NCI-H460 (cell line): Measurements from ENCODE around the gene PUSL1. TPM values are rescaled to one million over a fixed set of nuclear protein-coding genes. Genes with fewer than 3 reads are reported as not detected.

Experiments used
- DNase-seq: peaks from one replicate; pipeline ENCODE4 v3.0.0-alpha.2; 2016; ENCODE audit warnings: low read depth; ENCODE audit errors: extremely low read depth
- total RNA-seq: library from RNA; depleted of rRNA; stranded (reverse); fragments of >200 nt; shearing (Covaris generic); gene quantifications from 2 replicates; pipeline ENCODE4 v1.2.3, GENCODE V29; 2014

PUSL1 gene
- total RNA-seq, 1 experiment from 2014 or later: 13.1 TPM

DNA sequence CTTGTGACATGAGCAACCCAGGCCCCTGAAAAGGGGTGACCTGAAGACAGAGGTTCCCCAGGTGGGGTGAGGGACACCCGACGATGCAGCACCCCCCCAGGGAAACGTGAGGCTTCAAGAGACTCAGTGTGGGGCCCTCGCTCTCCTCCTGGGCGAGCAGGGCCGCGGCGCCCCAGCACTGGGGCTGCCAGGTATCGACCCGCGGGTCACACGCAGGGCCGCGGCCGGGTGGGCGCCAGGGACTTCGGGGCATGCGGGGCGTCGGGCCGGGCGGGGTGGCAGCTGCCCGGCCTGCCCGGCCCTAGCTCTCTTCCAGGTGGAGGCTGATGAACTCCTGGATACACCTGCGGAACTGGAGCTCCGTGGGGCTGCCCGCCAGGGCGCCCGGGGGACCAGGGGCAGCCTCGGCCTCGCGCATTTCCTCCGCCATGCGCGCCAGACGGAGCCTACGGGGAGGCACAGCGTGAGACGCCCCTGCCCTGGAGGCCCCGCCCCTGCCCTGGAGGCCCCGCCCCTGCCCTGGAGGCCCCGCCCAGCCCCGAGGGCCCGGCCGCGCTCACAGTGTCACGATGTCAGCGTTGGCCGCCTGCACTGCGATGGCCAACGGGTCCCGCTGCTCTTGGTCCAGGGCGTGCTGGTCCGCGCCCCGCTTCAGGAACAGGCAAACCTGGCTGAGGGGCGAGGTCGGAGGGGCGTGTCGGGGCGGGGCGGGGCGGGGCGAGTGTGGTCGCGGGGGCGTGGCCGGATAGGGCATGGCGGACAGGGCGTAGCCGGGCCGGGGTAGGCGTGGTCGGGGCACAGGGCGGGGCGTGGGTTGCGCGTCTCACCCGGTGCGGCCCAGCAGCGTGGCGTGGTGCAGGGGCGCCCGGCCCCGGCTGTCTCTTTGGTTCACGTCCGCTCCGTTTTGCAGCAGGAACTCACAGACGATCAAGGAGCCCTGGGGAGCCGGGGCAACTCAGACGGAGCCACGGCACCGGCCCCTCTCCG lies 14.8 kb upstream of the PUSL1 start:
- no peak for DNase-seq

DNA sequence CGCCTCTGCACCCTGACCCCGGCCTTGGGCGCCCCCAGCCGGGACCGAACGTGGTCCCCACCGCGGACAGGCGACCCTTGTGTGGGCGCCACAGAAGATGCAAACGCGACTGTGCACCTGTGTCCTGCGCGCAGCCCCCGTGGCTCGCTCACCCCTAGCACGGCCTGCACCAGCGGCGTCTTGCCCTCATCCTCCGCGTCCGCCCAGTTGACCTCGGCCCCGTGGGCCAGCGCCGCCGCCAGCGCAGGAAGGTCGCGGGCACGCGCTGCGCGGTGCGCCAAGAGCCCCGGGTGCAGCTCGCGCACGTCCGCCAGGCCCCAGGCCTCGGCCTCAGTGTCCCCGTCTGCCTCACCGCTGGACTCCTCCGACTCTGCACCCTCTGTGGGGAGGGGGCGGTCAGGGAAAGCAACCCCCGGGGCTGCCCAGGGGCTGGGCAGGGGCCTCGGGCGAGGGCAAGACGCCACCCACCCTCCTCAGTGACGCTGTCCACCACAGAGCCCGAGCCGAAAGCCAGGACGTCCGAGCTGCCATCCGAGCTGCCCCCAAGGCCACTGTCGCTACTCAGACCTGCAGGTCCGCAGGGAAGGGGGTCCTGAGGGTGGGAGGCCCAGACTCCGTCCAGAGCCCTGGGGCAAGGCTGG lies 14.0 kb upstream of the PUSL1 start:
- no peak for DNase-seq

DNA sequence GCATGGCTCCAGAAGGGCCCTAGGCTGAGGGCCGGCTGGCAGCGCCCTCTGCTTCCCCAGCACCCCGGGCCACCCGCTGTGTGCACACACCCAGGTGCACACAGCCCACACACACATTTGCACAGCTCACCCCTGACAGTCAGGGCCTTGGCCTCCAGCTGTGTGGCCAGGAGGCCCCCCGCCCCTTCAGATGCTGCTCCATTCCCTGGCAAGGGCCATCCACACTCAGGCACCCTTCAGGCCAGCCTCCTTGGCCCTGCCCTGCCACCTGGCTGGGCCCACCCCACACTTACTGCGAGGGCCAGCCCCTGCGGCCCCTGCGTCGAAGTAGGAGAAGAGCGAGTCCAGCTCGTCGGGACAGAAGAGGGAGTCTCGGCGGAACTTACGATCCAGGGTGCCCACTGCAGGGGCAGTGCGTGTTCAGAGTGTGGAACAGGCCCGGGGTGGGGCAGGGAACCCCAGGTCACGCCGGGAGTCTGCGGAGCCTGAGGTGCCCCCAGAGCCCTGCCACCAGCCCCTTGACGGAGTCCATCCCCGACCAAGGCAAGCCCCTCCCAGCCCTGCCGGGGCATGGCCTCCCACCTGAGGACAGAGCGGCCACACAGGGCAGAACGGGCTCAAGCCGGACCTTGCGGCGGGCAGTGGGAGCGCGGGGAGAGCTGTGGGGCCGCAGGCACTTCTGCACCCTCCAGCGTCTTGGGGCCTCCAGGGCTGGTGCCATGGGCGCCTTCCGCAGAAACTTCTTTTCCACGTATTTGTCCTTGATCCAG lies 13.1 kb upstream of the PUSL1 start:
- no peak for DNase-seq

- DNase-seq: no peak
Measured at GRCh38 chr1:1296070-1297061, 12.0 kb upstream of the PUSL1 start.

GRCh38 chr1:1297802-1298424 lies 10.5 kb upstream of the PUSL1 start:
- DNase-seq: no peak

DNA sequence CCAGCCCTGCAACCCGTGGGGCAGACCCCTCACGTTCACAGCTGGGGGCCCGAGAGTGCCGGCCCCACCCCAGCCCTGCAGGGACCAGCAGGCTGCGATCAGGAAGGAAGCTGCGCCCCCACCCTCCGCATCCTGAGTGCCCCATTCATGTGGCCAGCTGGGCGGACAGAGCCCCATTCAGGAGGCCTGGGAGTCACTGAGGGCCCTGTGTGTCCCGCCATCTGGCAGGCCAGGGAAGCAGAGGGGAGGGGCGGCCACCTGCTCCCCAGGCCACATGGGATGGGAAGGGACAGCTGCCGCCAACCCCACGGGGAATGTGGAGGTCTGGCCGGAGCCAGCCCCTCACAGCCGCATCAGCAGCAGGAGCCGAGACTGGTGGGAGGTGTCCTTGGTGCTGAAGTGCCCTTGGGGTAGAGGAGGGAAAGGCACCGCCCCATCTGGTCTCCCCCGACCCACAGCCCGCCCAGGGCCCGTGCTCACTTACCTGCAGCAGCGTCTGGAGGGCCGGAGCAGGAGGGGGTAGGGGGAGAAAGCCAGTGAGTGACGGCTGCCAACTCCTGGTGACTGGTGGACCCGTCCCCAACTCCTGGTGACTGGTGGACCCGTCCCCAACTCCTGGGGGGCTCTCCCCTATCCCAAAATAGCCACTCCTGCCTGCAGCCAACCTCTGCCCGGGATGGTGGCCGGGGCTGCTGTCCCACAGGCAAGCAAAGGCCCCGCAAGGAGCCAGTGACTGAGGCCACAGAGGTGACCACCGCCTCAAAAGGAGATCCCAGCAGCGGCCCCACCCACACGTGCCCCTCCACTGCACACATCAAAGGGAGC lies 9.3 kb upstream of the PUSL1 start:
- DNase-seq: no peak

GRCh38 chr1:1299686-1300351 lies 8.6 kb upstream of the PUSL1 start:
- no peak for DNase-seq

DNA sequence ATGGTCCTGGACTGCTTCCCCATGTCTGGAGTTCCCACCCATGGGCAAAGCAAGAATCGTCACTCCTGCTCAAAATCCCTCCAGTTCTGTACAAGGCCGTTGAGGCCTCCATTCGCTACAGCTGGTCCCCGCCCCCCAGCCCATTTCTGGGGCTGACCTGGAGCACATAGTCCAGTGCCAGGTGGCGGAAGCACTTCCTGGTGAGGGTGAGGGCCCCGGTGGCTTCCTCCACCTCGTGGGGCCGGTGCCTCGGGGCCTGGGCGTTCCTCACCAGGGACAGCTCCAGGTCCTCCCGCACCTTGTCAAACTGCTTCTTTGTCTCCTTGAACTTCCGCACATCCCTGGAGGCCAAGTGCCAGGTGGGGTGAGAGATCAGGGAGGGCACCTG lies 8.1 kb upstream of the PUSL1 start:
- no peak for DNase-seq

GRCh38 chr1:1302006-1302430 lies 6.4 kb upstream of the PUSL1 start:
- DNase-seq: no peak

- no peak for DNase-seq
Measured at GRCh38 chr1:1302951-1303509, 5.4 kb upstream of the PUSL1 start.

GRCh38 chr1:1303736-1304135 lies 4.7 kb upstream of the PUSL1 start:
- DNase-seq: no peak

GRCh38 chr1:1304331-1305299 lies 3.8 kb upstream of the PUSL1 start:
- DNase-seq: no peak

DNA sequence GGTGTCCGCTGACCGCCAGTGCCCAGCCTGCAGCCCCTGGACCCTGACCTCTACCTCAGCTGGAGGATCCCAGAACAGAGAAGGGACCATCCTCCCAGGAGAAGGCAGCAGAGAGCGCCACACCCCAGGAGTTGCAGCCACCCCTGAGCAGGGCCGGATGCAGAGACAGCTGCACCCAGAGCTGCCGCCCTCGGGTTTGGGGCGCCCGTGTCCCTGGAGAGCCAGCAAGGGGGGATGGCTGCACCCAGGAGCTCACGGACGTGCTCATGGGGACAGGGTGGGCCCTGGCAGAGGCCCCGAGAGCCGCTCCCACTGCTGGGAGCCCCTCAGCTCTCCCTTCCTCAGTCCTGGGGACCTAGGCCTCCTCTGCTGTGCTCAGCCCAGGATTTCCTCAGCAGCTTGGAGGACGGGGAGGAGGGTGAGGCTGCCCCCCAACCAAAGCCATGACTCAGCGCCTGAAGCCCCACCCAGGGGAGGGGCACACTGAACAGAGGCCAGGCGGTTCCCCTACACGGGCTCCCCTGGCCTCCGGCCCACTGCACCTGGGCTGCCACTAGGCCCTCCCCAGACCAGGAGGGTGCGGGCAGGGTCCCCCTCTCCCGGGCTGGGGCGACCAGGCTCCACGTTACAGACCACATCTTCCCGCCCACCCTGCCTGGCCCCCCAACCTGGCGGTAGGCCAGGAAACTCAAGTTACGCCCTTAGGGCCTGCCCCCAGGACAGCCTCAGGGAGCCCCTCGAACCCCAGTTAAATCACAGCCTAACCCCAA lies 2.9 kb upstream of the PUSL1 start:
- DNase-seq: peak; percentile 32

DNA sequence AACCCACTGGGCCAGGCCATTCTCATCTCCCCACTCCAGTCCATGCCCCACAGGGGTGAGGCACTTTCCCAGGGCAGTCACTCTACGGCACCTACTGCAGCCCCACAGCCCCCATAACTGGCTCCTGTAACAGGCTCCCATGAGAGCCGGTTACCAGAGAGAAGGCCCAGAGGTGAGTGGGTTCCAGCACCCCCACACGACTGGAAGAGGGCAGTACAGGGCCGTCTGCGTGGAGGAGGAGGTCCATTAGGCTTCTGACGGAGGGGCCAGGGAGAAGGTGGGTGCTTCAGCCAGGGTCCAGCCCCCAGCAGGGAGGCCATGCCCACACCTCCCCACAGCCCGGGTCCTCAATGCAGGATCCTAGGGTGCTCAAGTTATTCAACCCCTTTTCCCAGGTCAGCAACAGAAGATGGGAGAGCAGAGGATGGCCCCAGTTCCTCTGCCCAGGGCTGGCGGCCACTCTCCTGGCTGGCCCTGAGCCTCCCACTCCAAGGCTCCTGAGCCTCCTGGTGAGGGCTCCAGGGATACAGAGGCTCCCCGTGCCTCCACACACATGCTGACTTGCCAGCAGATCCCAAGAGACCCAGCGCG lies 2.2 kb upstream of the PUSL1 start:
- no peak for DNase-seq

DNA sequence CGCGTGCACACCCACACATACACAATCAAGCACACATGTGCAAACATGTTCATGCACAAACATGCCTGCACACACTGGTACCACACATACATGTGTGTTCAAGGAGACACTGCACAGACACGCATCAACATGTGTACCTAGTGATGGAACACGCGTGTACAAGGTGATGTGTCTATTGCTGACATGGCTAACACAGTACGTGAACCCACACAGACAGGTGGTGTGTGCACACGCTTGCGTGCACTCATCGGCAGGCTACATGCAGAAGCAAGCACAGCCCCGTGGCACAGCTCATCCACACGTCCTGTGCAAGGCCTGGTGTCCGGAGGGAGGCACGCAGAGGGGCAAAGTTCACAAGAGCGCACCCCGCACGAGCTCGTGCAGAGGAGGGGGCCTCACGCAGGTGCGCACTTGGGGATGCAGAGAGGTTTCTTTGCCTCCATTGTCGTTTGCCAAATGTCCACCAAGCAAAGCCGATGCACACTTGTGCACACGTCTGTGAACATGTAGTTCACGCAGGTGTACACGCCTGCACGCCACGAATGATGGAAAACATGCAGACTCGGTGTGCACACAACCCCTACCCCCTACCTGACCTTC lies 1.6 kb upstream of the PUSL1 start:
- no peak for DNase-seq
